ENCODE data around the gene ATG3. TPM values are rescaled to one million over a fixed set of nuclear protein-coding genes. Genes with fewer than 3 reads are reported as not detected.

The ATG3 gene
- total and polyA plus RNA-seq, 12 donors, result 25.3 to 128 (median 68.5) TPM

DNA sequence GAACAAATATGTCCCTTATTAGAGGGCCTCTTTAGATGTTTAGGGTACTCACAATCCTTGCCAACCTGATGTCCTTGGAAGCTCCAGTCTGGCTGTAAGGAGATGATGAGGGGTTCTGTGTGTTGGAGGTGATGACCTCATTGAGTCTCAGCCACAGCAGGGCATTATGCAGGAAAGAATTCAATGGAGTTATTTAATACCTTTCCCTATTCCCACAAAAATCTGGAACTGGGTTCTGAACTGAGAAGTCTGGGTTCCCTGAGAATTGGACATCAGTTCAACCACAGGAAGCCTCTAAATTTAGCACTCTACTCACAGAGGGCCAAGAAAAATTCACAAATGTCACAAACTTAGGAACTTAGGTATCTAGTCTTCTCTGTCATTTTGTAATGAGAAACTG, 37.0 kb upstream of the ATG3 start:
- intact Hi-C loops (cut with DNase I), result no loop called here
- no peak for DNase-seq
- H3K36me3 ChIP-seq (replicated peaks in 1 of 2), result peaks cover 0 to 5% of the 10 kb centered on the region in 2 donors
- TF ChIP-seq POLR2A (IDR thresholded peaks at IDR 0.05), result no peak
- TF ChIP-seq, protein P1, sequence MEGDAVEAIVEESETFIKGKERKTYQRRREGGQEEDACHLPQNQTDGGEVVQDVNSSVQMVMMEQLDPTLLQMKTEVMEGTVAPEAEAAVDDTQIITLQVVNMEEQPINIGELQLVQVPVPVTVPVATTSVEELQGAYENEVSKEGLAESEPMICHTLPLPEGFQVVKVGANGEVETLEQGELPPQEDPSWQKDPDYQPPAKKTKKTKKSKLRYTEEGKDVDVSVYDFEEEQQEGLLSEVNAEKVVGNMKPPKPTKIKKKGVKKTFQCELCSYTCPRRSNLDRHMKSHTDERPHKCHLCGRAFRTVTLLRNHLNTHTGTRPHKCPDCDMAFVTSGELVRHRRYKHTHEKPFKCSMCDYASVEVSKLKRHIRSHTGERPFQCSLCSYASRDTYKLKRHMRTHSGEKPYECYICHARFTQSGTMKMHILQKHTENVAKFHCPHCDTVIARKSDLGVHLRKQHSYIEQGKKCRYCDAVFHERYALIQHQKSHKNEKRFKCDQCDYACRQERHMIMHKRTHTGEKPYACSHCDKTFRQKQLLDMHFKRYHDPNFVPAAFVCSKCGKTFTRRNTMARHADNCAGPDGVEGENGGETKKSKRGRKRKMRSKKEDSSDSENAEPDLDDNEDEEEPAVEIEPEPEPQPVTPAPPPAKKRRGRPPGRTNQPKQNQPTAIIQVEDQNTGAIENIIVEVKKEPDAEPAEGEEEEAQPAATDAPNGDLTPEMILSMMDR (IDR thresholded peaks at IDR 0.05), result no peak
- no peak overlapping the region for H3K4me3 ChIP-seq
- H3K27ac ChIP-seq, result no peak overlapping the region
- H3K9me3 ChIP-seq (replicated peaks in 1 of 3), result no peaks in the 10 kb centered on the region
- H3K27me3 ChIP-seq, result no peaks in the 10 kb centered on the region
- no peaks in the 10 kb centered on the region for H3K4me1 ChIP-seq (replicated peaks in 1 of 2)

DNA sequence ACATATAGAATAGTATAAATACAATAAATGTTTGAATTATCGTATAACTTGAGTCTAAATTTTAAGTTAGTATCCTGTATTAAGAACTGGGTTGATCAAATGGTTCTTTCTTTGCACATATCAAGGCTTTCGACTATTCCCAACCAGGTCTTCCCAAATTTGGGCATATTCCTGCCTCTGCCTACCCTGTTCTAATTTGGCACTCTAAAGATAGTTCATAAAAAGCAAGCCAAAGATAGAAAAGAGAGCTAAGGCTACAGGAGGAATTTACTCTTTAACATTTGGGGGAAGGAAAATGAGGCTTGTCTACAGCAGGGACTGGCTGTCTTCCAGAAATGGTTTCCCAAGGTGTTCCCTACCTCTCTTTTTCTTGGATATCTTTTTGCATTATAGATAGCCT, 36.2 kb upstream of the ATG3 start:
- no peak overlapping the region for H3K27ac ChIP-seq
- no peak overlapping the region for H3K4me3 ChIP-seq
- intact Hi-C loops (cut with DNase I), result no loop called here
- H3K4me1 ChIP-seq (replicated peaks in 1 of 2), result no peaks in the 10 kb centered on the region
- 92 to 98% (median 97%) methylated on average over 2 of the region's 2 CpGs for WGBS, 4 donors
- H3K27me3 ChIP-seq, result no peaks in the 10 kb centered on the region
- DNase-seq, result no peak
- peaks cover 0 to 5% of the 10 kb centered on the region in 2 donors for H3K36me3 ChIP-seq (replicated peaks in 1 of 2)
- TF ChIP-seq, protein P1 (IDR thresholded peaks at IDR 0.05), result no peak
- no peak for TF ChIP-seq POLR2A (IDR thresholded peaks at IDR 0.05)
- H3K9me3 ChIP-seq (replicated peaks in 1 of 3), result no peaks in the 10 kb centered on the region

DNA sequence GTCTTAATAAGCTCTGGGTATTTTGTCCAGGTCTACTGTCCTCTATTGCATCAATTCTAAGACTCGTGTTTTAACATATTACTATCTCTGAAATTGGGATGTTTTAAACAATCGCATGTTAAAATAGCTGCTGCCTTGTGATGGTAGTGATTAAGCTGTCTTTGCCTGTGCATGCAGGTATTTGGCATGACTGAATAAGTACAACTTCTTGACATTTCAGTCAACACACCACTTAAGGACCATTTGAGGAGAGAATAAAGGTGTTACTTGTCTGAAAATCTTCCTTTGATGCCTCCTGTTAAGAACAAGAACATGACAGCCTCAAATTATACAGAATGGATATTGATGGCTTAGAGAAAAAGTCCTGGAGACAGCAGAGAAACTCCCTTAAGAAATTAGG, 33.1 kb upstream of the ATG3 start:
- no peak for DNase-seq
- no peak overlapping the region for H3K4me3 ChIP-seq
- H3K4me1 ChIP-seq (replicated peaks in 1 of 2), result no peaks in the 10 kb centered on the region
- peaks cover 0 to 4% (median 0%) of the 10 kb centered on the region in 3 donors for H3K9me3 ChIP-seq (replicated peaks in 1 of 3)
- TF ChIP-seq POLR2A (IDR thresholded peaks at IDR 0.05), result no peak
- TF ChIP-seq, protein P1 (IDR thresholded peaks at IDR 0.05), result no peak
- intact Hi-C loops (cut with DNase I), result no loop called here
- H3K27me3 ChIP-seq, result no peaks in the 10 kb centered on the region
- H3K36me3 ChIP-seq (replicated peaks in 1 of 2), result peaks cover 0 to 5% of the 10 kb centered on the region in 2 donors
- no peak overlapping the region for H3K27ac ChIP-seq
- WGBS, 4 donors, result 79 to 94% (median 87%) methylated on average over 2 of the region's 2 CpGs

DNA sequence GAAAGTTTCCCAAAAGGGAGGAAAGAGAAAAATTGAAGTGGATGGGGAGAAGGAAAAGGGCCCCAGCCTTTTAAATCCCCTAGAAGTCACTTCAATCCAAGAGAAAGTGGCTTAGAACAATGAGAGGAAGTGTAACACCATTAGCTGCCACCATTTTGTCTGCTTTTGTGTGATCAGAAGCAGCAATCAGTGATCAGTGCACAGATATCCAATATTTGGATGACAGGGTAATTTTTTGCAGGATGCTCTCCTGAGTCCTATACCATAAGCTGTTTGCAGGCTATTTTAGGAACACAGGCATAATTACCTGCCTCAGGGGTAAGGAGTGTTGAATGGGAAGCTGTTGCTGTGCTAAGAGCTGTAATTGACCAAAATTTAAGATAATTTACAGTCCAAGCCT, 31.5 kb upstream of the ATG3 start:
- Histone ChIP-seq H3K4me1 (replicated peaks in 1 of 2) (no peaks in the 10 kb centered on the region), H3K27ac (no peak overlapping the region), H3K9me3 (replicated peaks in 1 of 3) (peaks cover 0 to 4% (median 0%) of the 10 kb centered on the region in 3 donors), H3K4me3 (no peak overlapping the region), H3K36me3 (replicated peaks in 1 of 2) (peaks cover 0 to 5% of the 10 kb centered on the region in 2 donors), H3K27me3 (no peaks in the 10 kb centered on the region)
- TF ChIP-seq, protein P1 (IDR thresholded peaks at IDR 0.05), result no peak
- TF ChIP-seq POLR2A (IDR thresholded peaks at IDR 0.05), result no peak
- intact Hi-C loops (cut with DNase I), result no loop called here
- DNase-seq, result no peak
